H1 (cell line): Measurements from ENCODE around the gene ANKLE1. TPM values are rescaled to one million over a fixed set of nuclear protein-coding genes. Genes with fewer than 3 reads are reported as not detected.

Experiments used
- CTCF ChIA-PET: fragments of 300-600 bp; sonication (Branson Sonifier 250); formaldehyde crosslinking; loops from one replicate; lab custom pipeline; 2021; ENCODE audit not compliant: partially characterized antibody; lab: Charles Lee
- POLR2A ChIA-PET: fragments of 300-600 bp; sonication (Branson Sonifier 250); formaldehyde crosslinking; loops from one replicate; lab custom pipeline; 2021; ENCODE audit warnings: inconsistent platforms; ENCODE audit not compliant: partially characterized antibody; lab: Charles Lee
- DNase-seq, 2 experiments: peaks; one replicate each; pipeline versions ENCODE4 v3.0.0 to v3.0.0-alpha.2; 2010 to 2022; ENCODE audit warnings: low spot score in 2 of 2, low read depth in 1 of 2, mixed read lengths in 1 of 2
- FAIRE-seq: peaks from 2 replicates; lab custom pipeline; 2011; peaks lifted over from hg19 to GRCh38; lab: Jason Lieb, UNC
- H2AFZ ChIP-seq: 2 replicates; pipeline ENCODE4 v1.8.1; 2012; ENCODE audit warnings: low read length, inconsistent platforms
- H2AK5ac ChIP-seq: 2 replicates; pipeline ENCODE4 v1.6.1; 2013; ENCODE audit warnings: low read depth, low read length
- H2BK120ac ChIP-seq: replicated peaks from 2 replicates; pipeline ENCODE3; 2013; ENCODE audit warnings: low read depth, low read length, inconsistent platforms
- H2BK12ac ChIP-seq: 2 replicates; pipeline ENCODE4 v1.6.1; 2013; ENCODE audit warnings: low read depth, low read length
- H2BK15ac ChIP-seq: 2 replicates; pipeline ENCODE4 v1.6.1; 2013; ENCODE audit warnings: low read length
- H2BK20ac ChIP-seq: 2 replicates; pipeline ENCODE4 v1.6.1; 2013; ENCODE audit warnings: low read length
- H2BK5ac ChIP-seq: 2 replicates; pipeline ENCODE4 v1.6.1; 2013; ENCODE audit warnings: low read depth, low read length
- H3K14ac ChIP-seq: 2 replicates; pipeline ENCODE4 v1.6.1; 2013; ENCODE audit warnings: inconsistent platforms; ENCODE audit not compliant: insufficient read length
- H3K18ac ChIP-seq: 2 replicates; pipeline ENCODE4 v1.6.1; 2013; ENCODE audit warnings: low read length; ENCODE audit errors: extremely low read depth
- H3K23ac ChIP-seq: 2 replicates; pipeline ENCODE4 v1.6.1; 2013; ENCODE audit warnings: inconsistent platforms; ENCODE audit not compliant: insufficient read length
- H3K23me2 ChIP-seq: 2 replicates; pipeline ENCODE4 v1.6.1; 2013; ENCODE audit warnings: low read depth, low read length
- H3K27ac ChIP-seq: 2 replicates; pipeline ENCODE4 v1.6.1; 2011; ENCODE audit warnings: low read depth, low read length, inconsistent platforms
- H3K27me3 ChIP-seq, 4 experiments: replicated peaks in 1 of 4; 1 replicate in 1 of 4; 2 replicates in 3 of 4; pipeline versions ENCODE4 v1.6.1 to v1.8.1; 2011 to 2013; ENCODE audit warnings: low read length in 3 of 4, mild to moderate bottlenecking in 3 of 4, inconsistent platforms in 2 of 4, mixed read lengths in 2 of 4, moderate library complexity in 1 of 4; ENCODE audit not compliant: control insufficient read depth in 3 of 4, insufficient read depth in 3 of 4; ENCODE audit errors: extremely low read depth in 1 of 4
- H3K36me3 ChIP-seq, 4 experiments: 2 replicates each; pipeline versions ENCODE4 v1.6.1 to v1.8.1; 2011 to 2013; ENCODE audit warnings: mild to moderate bottlenecking in 4 of 4, low read length in 3 of 4, moderate library complexity in 2 of 4, control low read depth in 1 of 4, inconsistent platforms in 1 of 4; ENCODE audit not compliant: insufficient read depth in 4 of 4, control insufficient read depth in 2 of 4
- H3K4ac ChIP-seq: replicated peaks from 2 replicates; pipeline ENCODE3; 2013; ENCODE audit warnings: low read length, low read depth, mixed read lengths, inconsistent platforms; ENCODE audit not compliant: insufficient read length
- H3K4me1 ChIP-seq, 4 experiments: replicated peaks in 1 of 4; 1 replicate in 1 of 4; 2 replicates in 3 of 4; pipeline versions ENCODE4 v1.6.1 to v1.8.1; 2011 to 2013; ENCODE audit warnings: low read length in 3 of 4, inconsistent platforms in 2 of 4, mixed read lengths in 1 of 4; ENCODE audit not compliant: insufficient read depth in 4 of 4, control insufficient read depth in 3 of 4
- H3K4me2 ChIP-seq, 2 experiments: 2 replicates each; pipeline versions ENCODE4 v1.6.1 to v1.8.1; 2011 to 2013; ENCODE audit warnings: low read depth in 2 of 2, low read length in 2 of 2, control low read depth in 1 of 2, inconsistent platforms in 1 of 2, mild to moderate bottlenecking in 1 of 2; ENCODE audit not compliant: insufficient read depth in 1 of 2
- H3K4me3 ChIP-seq, 4 experiments: fragments of 200-600, 300-600 bp in 1 of 4; sonication (generic), shearing (Covaris generic), sonication (Bioruptor Twin) in 1 of 4; 2 replicates each; pipeline versions ENCODE4 v1.5.1 to v1.8.1; 2011 to 2016; ENCODE audit warnings: low read length in 4 of 4, low read depth in 3 of 4, control low read depth in 2 of 4, inconsistent platforms in 2 of 4, mild to moderate bottlenecking in 2 of 4, mixed read lengths in 1 of 4, moderate library complexity in 1 of 4; ENCODE audit not compliant: insufficient read depth in 2 of 4; ENCODE audit errors: extremely low read depth in 1 of 4
- H3K56ac ChIP-seq: replicated peaks from 2 replicates; pipeline ENCODE3; 2013; ENCODE audit warnings: low read depth, mild to moderate bottlenecking, mixed read lengths, low read length, inconsistent platforms; ENCODE audit not compliant: insufficient read length
- H3K79me1 ChIP-seq: 2 replicates; pipeline ENCODE4 v1.6.1; 2013; ENCODE audit warnings: low read depth, low read length, control low read depth
- H3K79me2 ChIP-seq, 2 experiments: 2 replicates each; pipeline versions ENCODE4 v1.6.1 to v1.8.1; 2012 to 2013; ENCODE audit warnings: low read length in 2 of 2, mild to moderate bottlenecking in 2 of 2, inconsistent platforms in 1 of 2; ENCODE audit not compliant: insufficient read depth in 2 of 2, control insufficient read depth in 1 of 2
- H3K9ac ChIP-seq, 4 experiments: replicated peaks in 1 of 4; 1 replicate in 1 of 4; 2 replicates in 3 of 4; pipeline versions ENCODE4 v1.6.1 to v1.8.1; 2011 to 2013; ENCODE audit warnings: low read depth in 3 of 4, low read length in 3 of 4, control low read depth in 2 of 4, mild to moderate bottlenecking in 2 of 4, moderate library complexity in 2 of 4, inconsistent platforms in 1 of 4; ENCODE audit errors: extremely low read depth in 1 of 4
- H3K9me3 ChIP-seq, 2 experiments: 2 replicates each; pipeline versions ENCODE4 v1.6.1 to v1.8.1; 2012 to 2013; ENCODE audit warnings: mild to moderate bottlenecking in 2 of 2, moderate library complexity in 2 of 2, control low read depth in 1 of 2, inconsistent platforms in 1 of 2, low read depth in 1 of 2, low read length in 1 of 2, mixed read lengths in 1 of 2; ENCODE audit not compliant: insufficient read depth in 2 of 2
- H4K20me1 ChIP-seq, 2 experiments: replicated peaks in 1 of 2; 2 replicates each; pipeline versions ENCODE3 to v1.8.1; 2011 to 2013; ENCODE audit warnings: inconsistent platforms in 2 of 2, low read length in 2 of 2, mild to moderate bottlenecking in 1 of 2; ENCODE audit not compliant: insufficient read depth in 2 of 2, control insufficient read depth in 1 of 2
- H4K5ac ChIP-seq: 2 replicates; pipeline ENCODE4 v1.6.1; 2013; ENCODE audit warnings: low read length, low read depth, mixed read lengths, inconsistent platforms; ENCODE audit not compliant: insufficient read length
- H4K8ac ChIP-seq: 2 replicates; pipeline ENCODE4 v1.8.0; 2013; ENCODE audit warnings: mild to moderate bottlenecking, moderate library complexity, low read length, inconsistent platforms; ENCODE audit not compliant: insufficient read depth; ENCODE audit errors: extremely low read depth
- H4K91ac ChIP-seq: replicated peaks from 2 replicates; pipeline ENCODE3; 2013; ENCODE audit warnings: low read length, mixed read lengths, inconsistent platforms; ENCODE audit not compliant: insufficient read length
- ATF3 ChIP-seq: IDR thresholded peaks from 2 replicates; pipeline ENCODE4 v1.6.1; 2011; ENCODE audit warnings: low read depth, mild to moderate bottlenecking, low read length; ENCODE audit not compliant: insufficient read depth
- BRCA1 ChIP-seq: IDR thresholded peaks from 2 replicates; pipeline ENCODE4 v1.6.1; 2012; ENCODE audit warnings: low read depth, low read length, improper control_type of control experiment
- CTBP2 ChIP-seq: IDR thresholded peaks from 2 replicates; pipeline ENCODE4 v1.7.0; 2011; ENCODE audit warnings: borderline replicate concordance, mild to moderate bottlenecking, moderate library complexity, mixed read lengths, low read length; ENCODE audit not compliant: insufficient read depth, insufficient read length
- GTF2F1 ChIP-seq: IDR thresholded peaks from 2 replicates; pipeline ENCODE4 v1.6.1; 2012; ENCODE audit warnings: low read depth, low read length, improper control_type of control experiment, borderline replicate concordance
- KDM1A ChIP-seq: fragments of 200-600, 300-600 bp; sonication (generic); IDR thresholded peaks from 2 replicates; pipeline ENCODE4 v1.7.1; 2016; ENCODE audit warnings: mild to moderate bottlenecking, low read length, borderline replicate concordance
- NANOG ChIP-seq: IDR thresholded peaks from 2 replicates; pipeline ENCODE4 v1.6.1; 2011; ENCODE audit warnings: low read length, low read depth, mild to moderate bottlenecking, inconsistent platforms; ENCODE audit not compliant: insufficient read depth, poor library complexity, severe bottlenecking
- SAP30 ChIP-seq: fragments of 300-600 bp; sonication (generic); IDR thresholded peaks from 2 replicates; pipeline ENCODE4 v1.7.1; 2012; ENCODE audit warnings: low read length, moderate library complexity, mild to moderate bottlenecking, inconsistent platforms; ENCODE audit not compliant: insufficient read depth, insufficient replicate concordance
- SIX5 ChIP-seq: IDR thresholded peaks from 2 replicates; pipeline ENCODE4 v1.6.1; 2011; ENCODE audit warnings: mild to moderate bottlenecking, low read depth, low read length
- SP2 ChIP-seq: IDR thresholded peaks from 2 replicates; pipeline ENCODE4 v1.6.1; 2012; ENCODE audit warnings: mild to moderate bottlenecking, low read length, inconsistent platforms
- SRF ChIP-seq: IDR thresholded peaks from 2 replicates; pipeline ENCODE4 v1.6.1; 2011; ENCODE audit warnings: mild to moderate bottlenecking, low read depth, low read length, moderate library complexity
- SUZ12 ChIP-seq: fragments of 200-600 bp; sonication (generic); IDR thresholded peaks from 2 replicates; pipeline ENCODE4 v1.6.1; 2012; ENCODE audit warnings: mild to moderate bottlenecking, inconsistent platforms, low read length, moderate library complexity, mixed read lengths
- TEAD4 ChIP-seq: IDR thresholded peaks from 2 replicates; pipeline ENCODE4 v1.6.1; 2012; ENCODE audit warnings: low read depth, low read length, inconsistent platforms, mixed read lengths
- ZNF274 ChIP-seq: IDR thresholded peaks from 2 replicates; pipeline ENCODE4 v1.7.0; 2012; ENCODE audit warnings: low read length, borderline replicate concordance; ENCODE audit errors: extremely low read depth
- WGBS, 2 experiments: shearing (Covaris generic) in 1 of 2; methylation state at CpG; one replicate each; pipeline versions ENCODE4 v1.1.6 to v1.1.7; 2013 to 2015; ENCODE audit warnings: low lambda C conversion rate in 2 of 2, mixed read lengths in 2 of 2, inconsistent platforms in 1 of 2, low coverage in 1 of 2, missing lambda C conversion rate in 1 of 2; ENCODE audit not compliant: insufficient replicate concordance in 2 of 2, insufficient coverage in 1 of 2, insufficient read length in 1 of 2; ENCODE audit errors: extremely low coverage in 1 of 2, missing lambda C conversion rate in 1 of 2; 5-methylcytosine and 5-hydroxymethylcytosine counted together
- polyA plus RNA-seq, 7 experiments: library from polyadenylated mRNA; depleted of rRNA in 3 of 7; stranded (reverse) in 5 of 7; unstranded in 2 of 7; fragments of >200 nt in 5 of 7; fragments of 200-250 nt in 2 of 7; gene quantifications; 1 replicate in 5 of 7; 2 replicates in 1 of 7; 4 replicates in 1 of 7; pipeline versions ENCODE4 v1.2.1 to v1.2.3, GENCODE V29; 2011 to 2013; ENCODE audit warnings: missing spikeins in 2 of 7, mixed read lengths in 2 of 7
- total RNA-seq: library from RNA; stranded (reverse); fragmentation: NEBNext Ultra II Directional; extraction: Animal tissue kit (Norgen Biotek cat#: 25700); gene quantifications from 2 replicates; pipeline ENCODE4 v1.2.1, GENCODE V29; 2021

The ANKLE1 gene
- total and polyA plus RNA-seq, 2 of the 8 experiments (the other 6 are each of a cell fraction or from before 2014, with no cell fraction given) = 6.1 to 9.6 TPM

GRCh38 chr19:17259934-17260333, 21.8 kb upstream of the ANKLE1 start:
- Histone ChIP-seq H3K27me3 (no peaks in the 10 kb centered on the region), H3K79me2 (no peaks in the 10 kb centered on the region), H3K4me1 (peaks cover 0 to 5% (median 1%) of the 10 kb centered on the region in 4 experiments; a peak in 4 of 7 replicates), H3K18ac (no peak overlapping the region), H2BK20ac (no peak overlapping the region), H3K4me3 (no peak overlapping the region), H3K9ac (no peak overlapping the region), H4K8ac (no peak overlapping the region), H4K20me1 (no peaks in the 10 kb centered on the region), H2BK5ac (no peak overlapping the region), H2AK5ac (no peak overlapping the region), H3K14ac (no peak overlapping the region), H3K79me1 (no peaks in the 10 kb centered on the region), H3K23ac (no peak overlapping the region), H3K4me2 (no peak overlapping the region), H4K91ac (no peak overlapping the region), H3K36me3 (peaks cover 0 to 13% (median 3%) of the 10 kb centered on the region in 4 experiments; a peak in 3 of 8 replicates), H3K27ac (no peak overlapping the region), H3K56ac (no peak overlapping the region), H3K9me3 (peaks cover 15 to 19% of the 10 kb centered on the region in 2 experiments; a peak in 3 of 4 replicates), H3K23me2 (no peaks in the 10 kb centered on the region), H2BK15ac (no peak overlapping the region; the same call in 1 of the 2 replicates), H4K5ac (no peak overlapping the region), H2AFZ (no peak overlapping the region), H2BK12ac (no peak overlapping the region), H3K4ac (no peak overlapping the region), H2BK120ac (no peak overlapping the region)
- FAIRE-seq = no peak
- CTCF ChIA-PET = interaction anchor here (0.8 to 5.3 kb wide), 15 partner anchors 10 to 132 kb away, joined by 3 to 56 read pairs (median 3); partner anchors contain the start of genes ANKLE1, DDA1, MRPL34 and USE1
- WGBS, 2 experiments = 64% methylated on average over 1 of the region's 1 CpG; no CpG with 5 or more reads in 1 of the 2 experiments
- TF ChIP-seq CTBP2 (no peak), SUZ12 (no peak), SP2 (no peak), GTF2F1 (no peak), KDM1A (no peak), SAP30 (no peak), ATF3 (no peak), BRCA1 (no peak), NANOG (no peak), TEAD4 (no peak), SIX5 (no peak), SRF (no peak), ZNF274 (no peak)
- POLR2A ChIA-PET = interaction anchor here (0.8 to 12.8 kb wide), 9 partner anchors 9 to 32 kb away, joined by 3 to 113 read pairs (median 4); partner anchors contain the start of gene ANKLE1
- DNase-seq = no peak
